GM13976 (cell line): Measurements from ENCODE around the gene SLC35F4.

Source experiments
- DNase-seq: peaks from one replicate; pipeline ENCODE4 v3.0.0; 2012; ENCODE audit warnings: low spot score
- CTCF ChIP-seq: IDR thresholded peaks from 2 replicates; pipeline ENCODE4 v1.5.1; 2012; ENCODE audit warnings: borderline replicate concordance, mild to moderate bottlenecking; ENCODE audit not compliant: insufficient read depth; ENCODE audit errors: extremely low read depth, missing control alignments, control extremely low read depth
- in situ Hi-C: fragments of 300-500 bp; cut with MboI; formaldehyde crosslinking; loops from one replicate; pipeline ENCODE4 v1.12.0; 2022; ENCODE audit warnings: low sequenced_read_pairs, mixed read lengths, inconsistent platforms; ENCODE audit not compliant: unreplicated experiment

The SLC35F4 gene

GRCh38 chr14:57567220-57567619 lies 298.7 kb downstream of the SLC35F4 start:
- in situ Hi-C loops, result no loop called here
- DNase-seq, result no peak
- no peak for TF ChIP-seq CTCF

GRCh38 chr14:57560681-57561080 lies 305.2 kb downstream of the SLC35F4 start:
- TF ChIP-seq CTCF, result no peak
- no peak for DNase-seq
- in situ Hi-C loops, result no loop called here

GRCh38 chr14:57559576-57559975 lies 306.3 kb downstream of the SLC35F4 start:
- no peak for TF ChIP-seq CTCF
- in situ Hi-C loops, result no loop called here
- DNase-seq, result no peak

GRCh38 chr14:57549765-57550420 lies 316.0 kb downstream of the SLC35F4 start:
- no peak for DNase-seq
- no peak for TF ChIP-seq CTCF
- in situ Hi-C loops, result loop anchor here (25.0 kb wide), 1 partner anchor 512 kb away; no protein-coding TSS in a partner anchor

- in situ Hi-C loops, result loop anchor here (25.0 kb wide), 1 partner anchor 513 kb away; no protein-coding TSS in a partner anchor
- no peak for DNase-seq
- no peak for TF ChIP-seq CTCF
Measured at GRCh38 chr14:57549016-57549564, 316.8 kb downstream of the SLC35F4 start.

GRCh38 chr14:57547131-57547530 lies 318.8 kb downstream of the SLC35F4 start:
- TF ChIP-seq CTCF, result no peak
- in situ Hi-C loops, result loop anchor here (25.0 kb wide), 1 partner anchor 515 kb away; no protein-coding TSS in a partner anchor
- DNase-seq, result no peak
